ENCODE measurements around the gene ATCAY.

- TF ChIP-seq CTCF (IDR thresholded peaks at IDR 0.05; ENCODE audit: low read depth, low read length) (no peak), EZH2phosphoT487 (IDR thresholded peaks at IDR 0.05; ENCODE audit: low read depth) (no peak)
Observed at GRCh38 chr19:3835055-3835435, 45.4 kb upstream of the ATCAY start.

Measured in OCI-LY3 (cell line).